H1 (cell line): Measurements from ENCODE around the gene ZXDC. TPM values are rescaled to one million over a fixed set of nuclear protein-coding genes. Genes with fewer than 3 reads are reported as not detected.

ENCODE experiments used
- CTCF ChIA-PET: fragments of 300-600 bp; sonication (Branson Sonifier 250); formaldehyde crosslinking; loops from one replicate; lab custom pipeline; 2021; ENCODE audit not compliant: partially characterized antibody; lab: Charles Lee
- POLR2A ChIA-PET: fragments of 300-600 bp; sonication (Branson Sonifier 250); formaldehyde crosslinking; loops from one replicate; lab custom pipeline; 2021; ENCODE audit warnings: inconsistent platforms; ENCODE audit not compliant: partially characterized antibody; lab: Charles Lee
- DNase-seq, 2 experiments: peaks; one replicate each; pipeline versions ENCODE4 v3.0.0 to v3.0.0-alpha.2; 2010 to 2022; ENCODE audit warnings: low spot score in 2 of 2, low read depth in 1 of 2, mixed read lengths in 1 of 2
- FAIRE-seq: peaks from 2 replicates; lab custom pipeline; 2011; peaks lifted over from hg19 to GRCh38; lab: Jason Lieb, UNC
- H2AFZ ChIP-seq: 2 replicates; pipeline ENCODE4 v1.8.1; 2012; ENCODE audit warnings: low read length, inconsistent platforms
- H2AK5ac ChIP-seq: 2 replicates; pipeline ENCODE4 v1.6.1; 2013; ENCODE audit warnings: low read depth, low read length
- H2BK120ac ChIP-seq: replicated peaks from 2 replicates; pipeline ENCODE3; 2013; ENCODE audit warnings: low read depth, low read length, inconsistent platforms
- H2BK12ac ChIP-seq: 2 replicates; pipeline ENCODE4 v1.6.1; 2013; ENCODE audit warnings: low read depth, low read length
- H2BK15ac ChIP-seq: 2 replicates; pipeline ENCODE4 v1.6.1; 2013; ENCODE audit warnings: low read length
- H2BK20ac ChIP-seq: 2 replicates; pipeline ENCODE4 v1.6.1; 2013; ENCODE audit warnings: low read length
- H2BK5ac ChIP-seq: 2 replicates; pipeline ENCODE4 v1.6.1; 2013; ENCODE audit warnings: low read depth, low read length
- H3K14ac ChIP-seq: 2 replicates; pipeline ENCODE4 v1.6.1; 2013; ENCODE audit warnings: inconsistent platforms; ENCODE audit not compliant: insufficient read length
- H3K18ac ChIP-seq: 2 replicates; pipeline ENCODE4 v1.6.1; 2013; ENCODE audit warnings: low read length; ENCODE audit errors: extremely low read depth
- H3K23ac ChIP-seq: 2 replicates; pipeline ENCODE4 v1.6.1; 2013; ENCODE audit warnings: inconsistent platforms; ENCODE audit not compliant: insufficient read length
- H3K23me2 ChIP-seq: 2 replicates; pipeline ENCODE4 v1.6.1; 2013; ENCODE audit warnings: low read depth, low read length
- H3K27ac ChIP-seq: 2 replicates; pipeline ENCODE4 v1.6.1; 2011; ENCODE audit warnings: low read depth, low read length, inconsistent platforms
- H3K27me3 ChIP-seq, 4 experiments: replicated peaks in 1 of 4; 1 replicate in 1 of 4; 2 replicates in 3 of 4; pipeline versions ENCODE4 v1.6.1 to v1.8.1; 2011 to 2013; ENCODE audit warnings: low read length in 3 of 4, mild to moderate bottlenecking in 3 of 4, inconsistent platforms in 2 of 4, mixed read lengths in 2 of 4, moderate library complexity in 1 of 4; ENCODE audit not compliant: control insufficient read depth in 3 of 4, insufficient read depth in 3 of 4; ENCODE audit errors: extremely low read depth in 1 of 4
- H3K36me3 ChIP-seq, 4 experiments: 2 replicates each; pipeline versions ENCODE4 v1.6.1 to v1.8.1; 2011 to 2013; ENCODE audit warnings: mild to moderate bottlenecking in 4 of 4, low read length in 3 of 4, moderate library complexity in 2 of 4, control low read depth in 1 of 4, inconsistent platforms in 1 of 4; ENCODE audit not compliant: insufficient read depth in 4 of 4, control insufficient read depth in 2 of 4
- H3K4ac ChIP-seq: replicated peaks from 2 replicates; pipeline ENCODE3; 2013; ENCODE audit warnings: low read length, low read depth, mixed read lengths, inconsistent platforms; ENCODE audit not compliant: insufficient read length
- H3K4me1 ChIP-seq, 4 experiments: replicated peaks in 1 of 4; 1 replicate in 1 of 4; 2 replicates in 3 of 4; pipeline versions ENCODE4 v1.6.1 to v1.8.1; 2011 to 2013; ENCODE audit warnings: low read length in 3 of 4, inconsistent platforms in 2 of 4, mixed read lengths in 1 of 4; ENCODE audit not compliant: insufficient read depth in 4 of 4, control insufficient read depth in 3 of 4
- H3K4me2 ChIP-seq, 2 experiments: 2 replicates each; pipeline versions ENCODE4 v1.6.1 to v1.8.1; 2011 to 2013; ENCODE audit warnings: low read depth in 2 of 2, low read length in 2 of 2, control low read depth in 1 of 2, inconsistent platforms in 1 of 2, mild to moderate bottlenecking in 1 of 2; ENCODE audit not compliant: insufficient read depth in 1 of 2
- H3K4me3 ChIP-seq, 4 experiments: fragments of 200-600, 300-600 bp in 1 of 4; sonication (generic), shearing (Covaris generic), sonication (Bioruptor Twin) in 1 of 4; 2 replicates each; pipeline versions ENCODE4 v1.5.1 to v1.8.1; 2011 to 2016; ENCODE audit warnings: low read length in 4 of 4, low read depth in 3 of 4, control low read depth in 2 of 4, inconsistent platforms in 2 of 4, mild to moderate bottlenecking in 2 of 4, mixed read lengths in 1 of 4, moderate library complexity in 1 of 4; ENCODE audit not compliant: insufficient read depth in 2 of 4; ENCODE audit errors: extremely low read depth in 1 of 4
- H3K56ac ChIP-seq: replicated peaks from 2 replicates; pipeline ENCODE3; 2013; ENCODE audit warnings: low read depth, mild to moderate bottlenecking, mixed read lengths, low read length, inconsistent platforms; ENCODE audit not compliant: insufficient read length
- H3K79me1 ChIP-seq: 2 replicates; pipeline ENCODE4 v1.6.1; 2013; ENCODE audit warnings: low read depth, low read length, control low read depth
- H3K79me2 ChIP-seq, 2 experiments: 2 replicates each; pipeline versions ENCODE4 v1.6.1 to v1.8.1; 2012 to 2013; ENCODE audit warnings: low read length in 2 of 2, mild to moderate bottlenecking in 2 of 2, inconsistent platforms in 1 of 2; ENCODE audit not compliant: insufficient read depth in 2 of 2, control insufficient read depth in 1 of 2
- H3K9ac ChIP-seq, 4 experiments: replicated peaks in 1 of 4; 1 replicate in 1 of 4; 2 replicates in 3 of 4; pipeline versions ENCODE4 v1.6.1 to v1.8.1; 2011 to 2013; ENCODE audit warnings: low read depth in 3 of 4, low read length in 3 of 4, control low read depth in 2 of 4, mild to moderate bottlenecking in 2 of 4, moderate library complexity in 2 of 4, inconsistent platforms in 1 of 4; ENCODE audit errors: extremely low read depth in 1 of 4
- H3K9me3 ChIP-seq, 2 experiments: 2 replicates each; pipeline versions ENCODE4 v1.6.1 to v1.8.1; 2012 to 2013; ENCODE audit warnings: mild to moderate bottlenecking in 2 of 2, moderate library complexity in 2 of 2, control low read depth in 1 of 2, inconsistent platforms in 1 of 2, low read depth in 1 of 2, low read length in 1 of 2, mixed read lengths in 1 of 2; ENCODE audit not compliant: insufficient read depth in 2 of 2
- H4K20me1 ChIP-seq, 2 experiments: replicated peaks in 1 of 2; 2 replicates each; pipeline versions ENCODE3 to v1.8.1; 2011 to 2013; ENCODE audit warnings: inconsistent platforms in 2 of 2, low read length in 2 of 2, mild to moderate bottlenecking in 1 of 2; ENCODE audit not compliant: insufficient read depth in 2 of 2, control insufficient read depth in 1 of 2
- H4K5ac ChIP-seq: 2 replicates; pipeline ENCODE4 v1.6.1; 2013; ENCODE audit warnings: low read length, low read depth, mixed read lengths, inconsistent platforms; ENCODE audit not compliant: insufficient read length
- H4K8ac ChIP-seq: 2 replicates; pipeline ENCODE4 v1.8.0; 2013; ENCODE audit warnings: mild to moderate bottlenecking, moderate library complexity, low read length, inconsistent platforms; ENCODE audit not compliant: insufficient read depth; ENCODE audit errors: extremely low read depth
- H4K91ac ChIP-seq: replicated peaks from 2 replicates; pipeline ENCODE3; 2013; ENCODE audit warnings: low read length, mixed read lengths, inconsistent platforms; ENCODE audit not compliant: insufficient read length
- ASH2L ChIP-seq: fragments of 200-600, 300-600 bp; sonication (generic); IDR thresholded peaks from one replicate; pipeline ENCODE4 v1.7.1; 2017; ENCODE audit warnings: low read length
- BACH1 ChIP-seq: IDR thresholded peaks from 2 replicates; pipeline ENCODE4 v1.6.1; 2012; ENCODE audit warnings: low read length, improper control_type of control experiment
- BCL11A ChIP-seq, 2 experiments: IDR thresholded peaks; one replicate each; pipeline ENCODE4 v1.6.1; 2011; ENCODE audit warnings: low read depth in 2 of 2, low read length in 2 of 2, mild to moderate bottlenecking in 2 of 2
- EZH2 ChIP-seq: fragments of 200-600 bp; sonication (generic); IDR thresholded peaks from 2 replicates; pipeline ENCODE4 v1.7.1; 2012; ENCODE audit warnings: low read depth, mild to moderate bottlenecking, moderate library complexity, low read length, inconsistent platforms; ENCODE audit not compliant: severe bottlenecking
- HDAC6 ChIP-seq: IDR thresholded peaks from one replicate; pipeline ENCODE4 v1.7.1; 2012; ENCODE audit warnings: low read depth, mild to moderate bottlenecking, inconsistent platforms, low read length, moderate library complexity
- KDM4A ChIP-seq: IDR thresholded peaks from one replicate; pipeline ENCODE4 v1.7.1; 2012; ENCODE audit warnings: low read depth, mild to moderate bottlenecking, moderate library complexity, low read length, inconsistent platforms; ENCODE audit not compliant: severe bottlenecking
- MAFK ChIP-seq: IDR thresholded peaks from 2 replicates; pipeline ENCODE4 v1.6.1; 2012; ENCODE audit warnings: low read depth, mild to moderate bottlenecking, improper control_type of control experiment, low read length
- NRF1 ChIP-seq: IDR thresholded peaks from 2 replicates; pipeline ENCODE4 v1.6.1; 2011; ENCODE audit warnings: mild to moderate bottlenecking, low read depth, low read length, improper control_type of control experiment
- PHF8 ChIP-seq: fragments of 200-600 bp; sonication (generic); conservative IDR thresholded peaks from 2 replicates; pipeline ENCODE4 v1.7.1; 2012; ENCODE audit warnings: low read depth, mild to moderate bottlenecking, inconsistent platforms, low read length, moderate library complexity
- RXRA ChIP-seq: IDR thresholded peaks from 2 replicates; pipeline ENCODE4 v1.6.1; 2011; ENCODE audit warnings: low read depth, mild to moderate bottlenecking, low read length, moderate library complexity; ENCODE audit not compliant: insufficient read depth
- TAF1 ChIP-seq: IDR thresholded peaks from 2 replicates; pipeline ENCODE4 v1.6.1; 2011; ENCODE audit warnings: mild to moderate bottlenecking, low read depth, low read length
- TCF12 ChIP-seq: IDR thresholded peaks from 2 replicates; pipeline ENCODE4 v1.6.1; 2011; ENCODE audit warnings: low read depth, mild to moderate bottlenecking, low read length
- YY1 ChIP-seq: IDR thresholded peaks from 2 replicates; pipeline ENCODE4 v1.6.1; 2011; ENCODE audit warnings: low read depth, mild to moderate bottlenecking, low read length
- WGBS, 2 experiments: shearing (Covaris generic) in 1 of 2; methylation state at CpG; one replicate each; pipeline versions ENCODE4 v1.1.6 to v1.1.7; 2013 to 2015; ENCODE audit warnings: low lambda C conversion rate in 2 of 2, mixed read lengths in 2 of 2, inconsistent platforms in 1 of 2, low coverage in 1 of 2, missing lambda C conversion rate in 1 of 2; ENCODE audit not compliant: insufficient replicate concordance in 2 of 2, insufficient coverage in 1 of 2, insufficient read length in 1 of 2; ENCODE audit errors: extremely low coverage in 1 of 2, missing lambda C conversion rate in 1 of 2; 5-methylcytosine and 5-hydroxymethylcytosine counted together
- polyA plus RNA-seq, 7 experiments: library from polyadenylated mRNA; depleted of rRNA in 3 of 7; stranded (reverse) in 5 of 7; unstranded in 2 of 7; fragments of >200 nt in 5 of 7; fragments of 200-250 nt in 2 of 7; gene quantifications; 1 replicate in 5 of 7; 2 replicates in 1 of 7; 4 replicates in 1 of 7; pipeline versions ENCODE4 v1.2.1 to v1.2.3, GENCODE V29; 2011 to 2013; ENCODE audit warnings: missing spikeins in 2 of 7, mixed read lengths in 2 of 7
- total RNA-seq: library from RNA; stranded (reverse); fragmentation: NEBNext Ultra II Directional; extraction: Animal tissue kit (Norgen Biotek cat#: 25700); gene quantifications from 2 replicates; pipeline ENCODE4 v1.2.1, GENCODE V29; 2021

Gene ZXDC
- total and polyA plus RNA-seq, 2 of the 8 experiments (the other 6 are each of a cell fraction or from before 2014, with no cell fraction given), result 12.7 to 24.3 TPM

- no peak for FAIRE-seq
- POLR2A ChIA-PET, result interaction anchor here (0.7 to 1.2 kb wide), 3 partner anchors 9 to 32 kb away, joined by 3 to 5 read pairs (median 4); no protein-coding TSS in a partner anchor
- no peak overlapping the region for H3K9ac ChIP-seq
Observed at GRCh38 chr3:126464997-126465396, 10.7 kb downstream of the ZXDC start.

More at GRCh38 chr3:126464997-126465396, 10.7 kb downstream of the ZXDC start:
- H2BK15ac ChIP-seq, result no peak overlapping the region
- CTCF ChIA-PET, result interaction anchor here (0.6 kb wide), 1 partner anchor 13 kb away, joined by 7 read pairs; no protein-coding TSS in a partner anchor
- TF ChIP-seq BCL11A (IDR thresholded peaks at IDR 0.05; ENCODE audit: low read depth in 2 of 2, low read length in 2 of 2) (no peak), TAF1 (no peak), KDM4A (no peak), RXRA (no peak), MAFK (no peak), TCF12 (no peak), YY1 (no peak), HDAC6 (no peak), EZH2 (no peak), BACH1 (no peak), PHF8 (no peak), ASH2L (no peak), NRF1 (no peak)
- WGBS, 2 experiments, result 93% methylated on average over 11 of the region's 11 CpGs; no CpG with 5 or more reads in 1 of the 2 experiments
- no peak overlapping the region for H2BK12ac ChIP-seq
- no peak overlapping the region for H3K18ac ChIP-seq
- no peaks in the 10 kb centered on the region for H3K27me3 ChIP-seq
- H3K79me2 ChIP-seq, result peaks cover 0 to 11% of the 10 kb centered on the region in 2 experiments; a peak in 1 of 4 replicates
- no peak overlapping the region for H3K4me2 ChIP-seq
- H3K36me3 ChIP-seq, result peaks cover 25 to 86% (median 61%) of the 10 kb centered on the region in 4 experiments; a peak in 7 of 8 replicates
- no peak overlapping the region for H2AK5ac ChIP-seq
- no peak overlapping the region for H2AFZ ChIP-seq
- H3K56ac ChIP-seq, result no peak overlapping the region
- no peak overlapping the region for H2BK5ac ChIP-seq
- no peak overlapping the region for H2BK120ac ChIP-seq
- H3K27ac ChIP-seq, result no peak overlapping the region
- no peak overlapping the region for H2BK20ac ChIP-seq
- H4K5ac ChIP-seq, result no peak overlapping the region
- no peaks in the 10 kb centered on the region for H3K4me1 ChIP-seq
- H4K8ac ChIP-seq, result no peak overlapping the region
- DNase-seq, result no peak
- no peak overlapping the region for H3K4ac ChIP-seq
- H3K4me3 ChIP-seq, result no peak overlapping the region
- H3K14ac ChIP-seq, result no peak overlapping the region
- H4K91ac ChIP-seq, result no peak overlapping the region
- H3K23ac ChIP-seq, result no peak overlapping the region
- peaks cover 5% of the 10 kb centered on the region; the same call in 1 of the 2 replicates for H3K79me1 ChIP-seq
- peaks cover 10 to 16% of the 10 kb centered on the region in 2 experiments for H4K20me1 ChIP-seq
- H3K23me2 ChIP-seq, result no peaks in the 10 kb centered on the region
- H3K9me3 ChIP-seq, result no peaks in the 10 kb centered on the region
